Retina (tissue), 1 donor: ENCODE data around the gene ABHD2.
"Not testable (repeated sequence)": the region's sequence is repeated elsewhere in the genome, so short reads cannot be mapped to it uniquely, and the experiment has no call there.

Experiments used
- DNase-seq: peaks from one replicate; pipeline ENCODE4 v3.0.0-alpha.2; 2016

Gene ABHD2

DNA sequence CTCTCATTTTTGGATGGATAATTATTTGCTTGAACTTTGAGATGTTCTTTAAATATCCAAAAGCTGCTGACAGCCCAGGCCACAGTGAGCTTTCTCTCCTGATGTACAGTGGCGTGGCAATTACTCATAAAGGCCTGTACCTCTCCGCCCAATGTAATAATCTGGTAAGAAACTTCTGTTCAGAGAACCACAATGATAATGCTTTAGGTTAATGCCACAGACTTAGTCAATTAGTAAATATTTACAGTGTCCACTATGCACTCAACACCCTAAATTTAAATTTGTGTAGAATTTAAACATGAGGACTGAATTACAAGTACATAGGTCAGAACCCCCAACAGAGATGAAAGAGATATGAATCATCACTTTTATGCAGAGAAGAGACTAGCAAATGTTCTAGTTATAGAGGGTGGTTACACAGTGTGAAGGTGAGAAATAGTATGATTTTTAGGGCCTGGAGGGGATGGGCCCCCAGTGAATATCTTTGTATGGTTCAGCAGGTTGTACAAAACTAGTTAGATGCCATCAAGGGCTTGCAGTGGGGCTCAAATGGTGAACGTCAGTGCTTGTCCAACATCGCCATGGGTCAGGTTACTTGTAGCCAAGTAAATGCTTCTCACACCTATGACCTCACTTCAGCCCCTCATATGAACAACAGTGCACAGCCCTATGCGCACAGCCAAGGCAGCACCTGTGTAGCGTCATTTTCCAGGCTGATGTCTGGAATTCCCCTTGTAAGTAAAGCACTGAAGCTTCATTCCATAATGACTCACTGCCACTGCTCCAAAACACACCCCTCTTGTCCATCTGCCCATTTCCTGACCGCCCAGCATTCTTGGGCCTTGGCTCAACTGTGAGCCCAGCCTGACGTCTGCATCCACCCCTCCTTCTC lies 13.3 kb downstream of the ABHD2 start:
- DNase-seq: no peak

GRCh38 chr15:89103481-89104171 lies 15.4 kb downstream of the ABHD2 start:
- no peak for DNase-seq

DNA sequence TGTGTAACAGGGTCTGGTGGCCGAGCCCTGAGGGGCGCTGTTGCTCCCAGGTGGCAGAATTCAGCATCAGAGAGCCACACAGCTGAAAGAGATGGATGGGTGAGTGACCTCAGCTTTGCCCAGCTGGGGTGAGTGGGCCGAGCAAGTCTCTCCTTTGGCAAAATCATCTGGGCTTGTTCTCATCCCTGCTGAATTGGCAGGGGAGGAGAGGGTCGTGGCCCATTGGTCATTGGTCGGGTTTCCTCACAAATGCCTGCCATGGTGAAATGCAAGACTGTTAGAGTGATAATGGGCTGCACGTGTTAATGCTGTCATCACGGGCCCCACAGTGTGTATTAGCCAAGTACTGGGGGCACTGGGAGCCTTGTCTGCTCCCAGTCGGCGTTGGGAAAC lies 15.9 kb downstream of the ABHD2 start:
- no peak for DNase-seq

DNA sequence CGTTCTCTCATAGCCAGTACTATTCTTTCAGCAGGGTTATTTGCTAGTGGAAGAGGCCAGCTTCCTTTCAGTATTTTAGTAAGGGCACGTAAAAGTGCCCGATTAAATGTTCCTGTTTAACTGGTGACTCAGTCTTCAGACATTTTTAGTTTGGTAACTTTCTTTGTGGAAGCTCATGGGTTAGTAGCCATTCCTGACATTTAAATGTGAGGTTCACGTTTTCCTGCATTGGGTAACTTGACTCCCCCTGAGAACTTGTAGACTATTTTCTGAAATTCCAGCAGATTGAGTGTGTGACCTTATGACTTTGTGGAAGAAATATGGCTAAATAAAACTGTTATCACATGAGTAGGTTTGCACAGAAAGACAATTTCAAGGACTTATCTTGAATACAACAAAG lies 16.9 kb downstream of the ABHD2 start:
- no peak for DNase-seq

GRCh38 chr15:89106200-89106599 lies 17.9 kb downstream of the ABHD2 start:
- no peak for DNase-seq

DNA sequence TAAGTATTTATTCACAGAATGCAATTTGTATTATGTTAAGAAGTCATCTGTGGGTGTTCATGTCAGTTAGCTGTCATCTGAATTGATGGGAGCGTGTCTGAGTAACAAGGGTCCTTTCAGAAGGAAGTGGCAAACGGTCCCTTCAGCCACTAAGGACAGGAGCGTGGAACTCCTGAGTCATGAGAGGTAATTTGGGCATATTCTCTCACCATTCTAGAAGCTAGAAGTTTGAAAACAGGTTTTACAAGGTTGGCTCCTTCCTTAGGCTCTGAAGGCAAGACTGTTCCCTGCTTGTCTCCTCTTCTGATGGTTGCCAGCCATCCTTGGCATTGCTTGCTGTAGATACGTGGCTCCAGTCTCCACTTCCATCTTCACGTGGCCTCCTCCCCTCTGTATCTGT lies 19.7 kb downstream of the ABHD2 start:
- DNase-seq: no peak

GRCh38 chr15:89108835-89109234 lies 20.6 kb downstream of the ABHD2 start:
- DNase-seq: no peak

DNA sequence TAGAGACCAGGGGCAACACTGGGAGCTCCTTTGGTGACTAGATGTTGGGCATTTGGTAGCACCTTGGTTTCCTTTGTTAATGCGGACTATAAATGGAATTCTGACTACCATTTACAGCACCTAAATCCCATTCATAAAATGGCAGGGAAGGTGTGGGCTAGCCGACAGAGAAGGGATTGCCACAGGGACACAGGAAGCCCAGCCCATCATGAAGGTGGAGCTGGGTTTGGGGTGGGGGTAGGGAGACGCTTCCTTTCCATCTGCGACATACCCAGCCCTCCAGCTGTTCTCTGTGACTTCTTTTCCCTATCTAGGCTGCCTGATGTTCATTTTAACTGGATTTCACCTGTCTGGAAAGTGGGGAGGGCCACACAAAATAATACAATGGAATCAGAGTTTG lies 21.0 kb downstream of the ABHD2 start:
- DNase-seq: no peak

DNA sequence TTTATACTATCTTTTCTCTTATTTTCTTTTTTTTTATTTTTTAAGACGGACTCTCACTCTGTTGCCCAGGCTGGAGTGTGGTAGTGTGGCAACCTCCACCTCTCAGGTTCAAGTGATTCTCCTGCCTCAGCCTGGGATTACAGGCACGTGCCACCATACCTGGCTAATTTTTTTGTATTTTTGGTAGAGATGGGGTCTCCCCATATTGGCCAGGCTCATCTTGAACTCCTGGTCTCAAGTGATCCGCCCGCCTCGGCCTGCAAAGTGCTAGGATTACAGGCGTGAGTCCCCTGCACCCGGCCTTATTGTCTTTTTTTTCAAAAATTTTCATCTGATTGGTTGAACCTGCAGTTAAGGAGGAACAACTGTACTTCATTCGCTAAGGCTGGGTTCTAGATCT lies 21.8 kb downstream of the ABHD2 start:
- no peak for DNase-seq

DNA sequence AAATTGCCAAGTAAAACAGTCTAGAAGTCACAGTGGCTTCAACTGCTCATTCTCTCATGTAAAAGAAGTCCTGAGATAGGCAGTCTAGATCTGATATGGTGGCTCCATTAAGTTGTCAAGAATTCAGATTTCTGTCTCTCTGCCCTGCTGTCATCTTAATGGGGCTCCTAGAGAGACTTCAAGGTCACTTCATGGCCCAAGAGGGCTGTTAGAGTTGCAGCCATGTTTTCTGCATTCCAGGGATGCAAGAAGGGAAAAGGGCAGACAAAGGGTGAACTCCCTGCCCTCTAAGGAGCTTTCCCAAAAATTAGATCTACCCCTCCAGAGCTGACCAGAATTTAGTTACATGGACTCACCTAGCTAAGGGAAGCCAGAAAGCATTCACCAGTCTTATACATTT lies 23.1 kb downstream of the ABHD2 start:
- DNase-seq: no peak

DNA sequence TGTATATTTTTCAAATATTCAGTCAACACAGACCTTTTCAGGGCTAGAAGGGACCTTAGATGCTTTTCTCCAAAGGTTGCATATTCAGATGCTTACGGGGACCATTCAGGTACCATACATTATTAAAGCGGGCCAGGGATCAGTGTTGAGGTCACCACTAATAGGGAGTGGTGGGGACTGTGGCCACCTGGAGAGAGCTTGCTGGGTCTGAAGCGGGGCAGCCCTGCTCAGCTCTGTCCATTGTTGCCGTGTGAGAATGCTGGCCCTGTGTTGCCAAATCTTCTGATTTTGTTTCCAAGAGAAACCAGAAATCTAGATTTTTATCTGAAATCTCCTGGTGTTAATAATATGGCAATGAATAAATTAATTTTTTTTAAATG lies 23.7 kb downstream of the ABHD2 start:
- DNase-seq: no peak

DNA sequence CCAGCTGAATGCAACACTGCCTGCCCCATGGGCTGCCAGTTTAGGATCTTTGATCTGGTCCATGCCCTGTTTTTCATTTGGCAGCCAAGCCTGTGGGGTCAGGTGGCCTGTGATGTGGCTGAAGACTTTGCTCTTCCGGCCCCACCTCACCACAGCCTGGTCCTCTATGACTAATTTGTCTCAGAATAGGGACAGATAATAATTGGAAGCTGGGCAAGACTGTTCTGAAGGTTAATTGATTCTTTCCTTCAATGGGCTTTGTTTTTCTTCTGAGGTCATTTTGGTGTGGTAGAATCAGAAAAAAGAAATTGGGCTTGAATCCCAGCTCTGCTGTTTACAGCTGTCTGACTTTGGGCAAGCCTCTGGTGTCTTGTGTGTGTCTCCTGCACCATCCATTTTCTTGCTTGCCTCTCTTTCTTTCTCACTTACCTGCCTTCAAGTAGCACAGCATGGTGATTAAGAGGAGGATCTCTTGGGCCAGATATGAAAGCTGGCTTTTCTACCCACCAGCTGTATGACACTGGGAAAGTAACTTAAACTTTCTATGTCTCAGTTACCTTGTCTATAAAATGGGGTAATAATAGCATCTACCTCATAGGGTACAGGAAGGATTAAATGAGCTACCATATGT lies 24.2 kb downstream of the ABHD2 start:
- no peak for DNase-seq

DNA sequence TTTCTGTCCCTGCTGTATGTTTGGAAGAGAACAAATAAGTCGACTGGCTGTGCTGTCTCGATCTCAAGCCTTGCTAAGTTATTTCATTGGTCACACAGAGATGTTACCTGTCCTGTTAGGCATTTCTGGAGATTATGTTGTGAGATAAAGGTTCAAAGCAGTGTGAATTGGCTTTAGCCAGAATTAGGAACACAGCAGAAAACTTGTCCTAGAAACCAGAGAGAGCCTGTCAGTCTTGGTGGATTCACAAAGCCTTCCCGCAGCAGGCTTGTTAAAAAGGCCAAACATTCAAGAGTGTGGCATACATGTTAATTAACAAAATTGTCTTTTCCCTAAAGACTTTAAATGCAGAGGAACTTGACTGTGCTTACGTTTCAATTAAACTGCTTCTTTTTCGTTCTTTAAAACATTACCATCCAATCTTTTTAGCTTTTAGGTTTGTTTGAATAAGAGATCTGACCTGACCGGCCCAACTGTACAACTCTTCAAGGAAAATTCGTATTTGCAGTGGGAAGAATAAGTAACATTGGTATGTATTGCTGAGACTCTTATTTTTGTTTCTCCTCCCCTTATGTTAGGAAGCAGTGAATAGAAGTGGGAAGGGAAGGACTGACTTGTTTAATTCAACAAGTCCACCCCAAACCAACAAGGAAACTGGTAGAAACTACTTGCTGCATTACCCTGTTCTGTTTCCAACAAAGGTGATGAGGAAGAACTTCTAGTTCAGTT lies 25.2 kb downstream of the ABHD2 start:
- no peak for DNase-seq

DNA sequence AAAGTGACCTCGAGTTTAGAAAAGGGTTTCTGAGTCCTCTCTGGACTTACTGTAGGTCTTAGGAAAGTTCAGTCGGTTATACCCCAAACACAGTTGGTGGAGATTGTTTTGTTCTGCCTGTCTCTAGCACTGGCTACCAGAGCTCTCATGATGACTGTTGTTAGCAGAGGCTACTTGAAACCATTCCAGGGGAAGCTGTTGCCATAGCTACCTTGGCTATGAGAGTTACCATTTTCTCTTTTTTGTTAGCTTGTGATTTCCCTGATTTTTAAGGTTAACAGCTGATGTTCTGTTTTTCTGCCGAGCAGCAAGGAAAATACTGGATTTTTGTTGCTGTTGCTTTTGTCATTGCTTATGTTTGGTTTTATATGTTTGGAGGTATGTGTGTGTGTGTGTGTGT lies 26.7 kb downstream of the ABHD2 start:
- no peak for DNase-seq

DNA sequence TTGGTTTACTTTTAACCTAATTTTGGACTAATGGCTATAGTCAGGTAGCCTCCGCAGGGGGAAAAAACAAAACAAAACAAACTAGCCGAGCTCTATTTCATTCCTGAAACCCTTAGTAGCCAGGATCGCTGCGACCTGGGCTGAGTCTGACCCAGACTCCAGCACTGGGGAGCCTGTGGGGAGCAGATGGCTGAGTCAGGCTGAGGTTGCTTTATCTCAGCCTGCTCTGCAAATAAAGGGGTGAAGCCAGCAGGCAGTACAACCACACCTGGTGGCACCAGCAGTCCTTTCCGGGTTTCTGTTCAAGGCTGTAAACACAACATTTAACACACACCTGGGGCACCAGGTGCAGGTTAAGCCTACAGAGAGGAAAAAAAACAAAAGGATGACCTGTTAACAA lies 27.3 kb downstream of the ABHD2 start:
- DNase-seq: no peak

- DNase-seq: no peak
Observed at GRCh38 chr15:89116404-89116803, 28.1 kb downstream of the ABHD2 start.

GRCh38 chr15:89117790-89118189 lies 29.5 kb downstream of the ABHD2 start:
- no peak for DNase-seq

- no peak for DNase-seq
Observed at GRCh38 chr15:89118481-89118989, 30.3 kb downstream of the ABHD2 start.

GRCh38 chr15:89119489-89120478 lies 31.5 kb downstream of the ABHD2 start:
- no peak for DNase-seq

DNA sequence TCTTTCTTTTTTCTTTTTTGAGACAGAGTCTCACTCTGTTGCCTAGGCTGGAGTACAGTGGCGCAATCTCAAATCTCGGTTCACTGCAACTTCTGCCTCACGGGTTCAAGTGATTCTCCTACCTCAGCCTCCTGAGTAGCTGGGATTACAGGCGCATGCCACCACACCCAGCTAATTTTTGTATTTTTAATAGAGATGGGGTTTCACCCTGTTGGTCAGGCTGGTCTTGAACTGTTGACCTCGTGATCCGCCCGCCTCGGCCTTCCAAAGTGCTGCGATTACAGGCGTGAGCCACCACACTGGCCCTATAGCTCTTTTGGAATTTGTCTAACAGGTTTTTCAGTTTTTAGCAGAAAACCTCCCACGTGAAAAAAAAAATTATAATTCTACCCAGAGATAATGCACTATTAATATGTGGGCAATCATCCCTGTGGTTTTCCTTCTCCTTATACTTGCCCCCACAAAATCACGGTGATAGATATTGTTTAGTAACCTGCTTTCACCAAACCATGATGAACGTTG lies 32.3 kb downstream of the ABHD2 start:
- not testable (repeated sequence) for DNase-seq

DNA sequence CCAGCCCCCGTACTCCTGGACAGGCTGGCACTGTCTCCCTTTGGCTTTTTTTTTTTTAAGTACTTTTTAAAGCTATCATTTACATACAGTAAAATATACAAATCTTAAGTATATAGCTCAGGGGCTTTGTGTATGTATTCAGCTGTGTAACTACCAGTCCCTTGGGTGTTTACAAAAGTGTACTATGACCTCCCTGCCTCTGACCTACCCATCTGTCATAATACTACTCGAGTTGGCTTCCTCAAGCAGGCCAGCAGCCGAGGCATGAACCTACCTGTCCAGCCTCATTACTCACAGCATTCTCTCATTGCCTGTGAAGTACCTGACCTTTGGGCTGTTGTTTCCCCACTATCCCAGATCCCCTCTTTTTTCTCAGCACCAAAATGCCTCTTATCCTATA lies 33.2 kb downstream of the ABHD2 start:
- no peak for DNase-seq
